HEK293T (cell line): Measurements from ENCODE around the gene SLC15A1.

Source experiments
- ARNT ChIP-seq: fragments of 450-650 bp; IDR thresholded peaks from 2 replicates; pipeline ENCODE4 v1.6.1; 2017; ENCODE audit warnings: mild to moderate bottlenecking
- BHLHE40 ChIP-seq: fragments of 450-650 bp; IDR thresholded peaks from 2 replicates; pipeline ENCODE4 v1.6.1; 2016; ENCODE audit warnings: mild to moderate bottlenecking, moderate library complexity, borderline replicate concordance
- FOXK2 ChIP-seq: fragments of 450-650 bp; IDR thresholded peaks from 2 replicates; pipeline ENCODE4 v1.6.1; 2016; ENCODE audit warnings: mild to moderate bottlenecking
- HDGF ChIP-seq: fragments of 450-650 bp; IDR thresholded peaks from 2 replicates; pipeline ENCODE4 v1.6.1; 2017; ENCODE audit warnings: antibody characterized with exemption, borderline replicate concordance
- L3MBTL2 ChIP-seq: fragments of 450-650 bp; conservative IDR thresholded peaks from 2 replicates; pipeline ENCODE4 v1.6.1; 2016; ENCODE audit warnings: mild to moderate bottlenecking
- NFRKB ChIP-seq: fragments of 450-650 bp; IDR thresholded peaks from 2 replicates; pipeline ENCODE4 v1.6.1; 2016; ENCODE audit warnings: mild to moderate bottlenecking, moderate library complexity
- SUZ12 ChIP-seq: fragments of 450-650 bp; IDR thresholded peaks from 2 replicates; pipeline ENCODE4 v1.6.1; 2016; ENCODE audit warnings: mild to moderate bottlenecking
- ZNF384 ChIP-seq: fragments of 450-650 bp; IDR thresholded peaks from 2 replicates; pipeline ENCODE4 v1.6.1; 2016

- no peak for TF ChIP-seq NFRKB
- no peak for TF ChIP-seq SUZ12
- TF ChIP-seq L3MBTL2, result no peak
- TF ChIP-seq ARNT, result no peak
- TF ChIP-seq BHLHE40, result no peak
- TF ChIP-seq HDGF, result no peak
- TF ChIP-seq ZNF384, result no peak
- TF ChIP-seq FOXK2, result no peak
These were observed 9.1 kb downstream of the SLC15A1 start for GRCh38 chr13:98743377-98743776.
